T-cell (primary cell): ENCODE results near the gene PTP4A1. TPM values are rescaled to one million over a fixed set of nuclear protein-coding genes. Genes with fewer than 3 reads are reported as not detected.

Source experiments
- ATAC-seq, 4 experiments: fragments of 200-7000 bp in 3 of 4; fragments of 150-1000 bp in 1 of 4; cut with Tn5 transposase; replicated peaks in 1 of 4; 1 replicate in 3 of 4; 2 replicates in 1 of 4; pipeline ENCODE4 v1.10.0; 2021; ENCODE audit warnings: moderate library complexity in 3 of 4, mild to moderate bottlenecking in 2 of 4, moderate number of reproducible peaks in 1 of 4
- CTCF ChIA-PET, 2 donors: fragments of 300-600 bp; sonication (Branson Sonifier 250); formaldehyde crosslinking; loops; one replicate each; lab custom pipeline; 2022; ENCODE audit warnings: antibody characterized with exemption in 2 of 2; lab: Charles Lee
- POLR2A ChIA-PET, 2 donors: fragments of 300-600 bp; sonication (Branson Sonifier 250); formaldehyde crosslinking; loops; one replicate each; lab custom pipeline; 2022; ENCODE audit warnings: antibody characterized with exemption in 2 of 2; lab: Charles Lee
- DNase-seq, 35 experiments: peaks; one replicate each; pipeline versions ENCODE4 v3.0.0 to v3.0.0-alpha.2; 2013 to 2023
- H3K27ac ChIP-seq: one replicate; pipeline ENCODE4 v1.5.1; 2013; ENCODE audit warnings: low read length
- H3K27me3 ChIP-seq, 2 experiments: replicated peaks in 1 of 2; 1 replicate in 1 of 2; 2 replicates in 1 of 2; pipeline versions ENCODE4 v1.6.1 to v1.7.0; 2013; ENCODE audit warnings: low read length in 1 of 2, mixed read lengths in 1 of 2; ENCODE audit not compliant: control insufficient read depth in 2 of 2, insufficient read depth in 2 of 2; ENCODE audit errors: extremely low read depth in 1 of 2
- H3K36me3 ChIP-seq, 2 donors: 1 replicate in 1 of 2; 2 replicates in 1 of 2; pipeline versions ENCODE4 v1.6.1 to v1.7.0; 2013; ENCODE audit warnings: low read length in 1 of 2; ENCODE audit not compliant: control insufficient read depth in 2 of 2, insufficient read depth in 1 of 2; ENCODE audit errors: extremely low read depth in 1 of 2
- H3K4me1 ChIP-seq, 2 experiments: 1 replicate in 1 of 2; 2 replicates in 1 of 2; pipeline versions ENCODE4 v1.6.1 to v1.7.0; 2013; ENCODE audit warnings: low read length in 2 of 2, mixed read lengths in 1 of 2; ENCODE audit not compliant: insufficient read depth in 2 of 2, control insufficient read depth in 1 of 2; ENCODE audit errors: extremely low read depth in 1 of 2
- H3K4me3 ChIP-seq, 2 donors: 1 replicate in 1 of 2; 2 replicates in 1 of 2; pipeline versions ENCODE4 v1.5.1 to v1.7.0; 2013; ENCODE audit warnings: mild to moderate bottlenecking in 2 of 2, low read length in 1 of 2, moderate library complexity in 1 of 2; ENCODE audit not compliant: control insufficient read depth in 1 of 2; ENCODE audit errors: extremely low read depth in 1 of 2
- H3K9me3 ChIP-seq: 2 replicates; pipeline ENCODE4 v1.7.0; 2013
- H3K27ac Mint-ChIP-seq, 2 donors: one replicate each; pipeline ENCODE4 v1.8.0; 2020 to 2021; ENCODE audit warnings: mild to moderate bottlenecking in 2 of 2, mixed read lengths in 2 of 2
- H3K27me3 Mint-ChIP-seq, 2 donors: one replicate each; pipeline ENCODE4 v1.8.0; 2021 to 2022; ENCODE audit warnings: mixed read lengths in 2 of 2
- H3K36me3 Mint-ChIP-seq: one replicate; pipeline ENCODE4 v1.8.0; 2021; ENCODE audit warnings: mixed read lengths
- H3K4me1 Mint-ChIP-seq, 3 donors: one replicate each; pipeline ENCODE4 v1.8.0; 2020 to 2022; ENCODE audit warnings: mixed read lengths in 3 of 3, mild to moderate bottlenecking in 1 of 3
- H3K4me3 Mint-ChIP-seq, 3 donors: one replicate each; pipeline ENCODE4 v1.8.0; 2020 to 2022; ENCODE audit warnings: mild to moderate bottlenecking in 3 of 3, mixed read lengths in 3 of 3, moderate library complexity in 3 of 3
- H3K9me3 Mint-ChIP-seq, 3 donors: one replicate each; pipeline ENCODE4 v1.8.0; 2020 to 2022; ENCODE audit warnings: mixed read lengths in 3 of 3
- WGBS: methylation state at CpG from one replicate; pipeline ENCODE4 v1.1.5; 2013; ENCODE audit warnings: missing lambda C conversion rate; ENCODE audit not compliant: insufficient coverage; 5-methylcytosine and 5-hydroxymethylcytosine counted together
- total RNA-seq, 35 experiments: library from RNA in 6 of 35; stranded (reverse) in 6 of 35; fragments of 120-200 nt in 1 of 35; gene quantifications; one replicate each; pipeline versions ENCODE4 v1.2.1 to v1.2.4 and lab custom pipeline; 2013 to 2026

The PTP4A1 gene
- total RNA-seq, 5 donors from 2014 or later (not counting 1 experiment from before 2014, with no cell fraction given): 28.9 to 160 (median 32.0) TPM

GRCh38 chr6:63609231-63609630 is 37.0 kb downstream of the PTP4A1 start:
- no CpG with 5 or more reads among the region's 1 CpG for WGBS
- POLR2A ChIA-PET: no interaction called here

GRCh38 chr6:63610944-63611343 is 38.7 kb downstream of the PTP4A1 start:
- no peak overlapping the region for H3K4me3 Mint-ChIP-seq
- Histone ChIP-seq H3K4me3 (no peak overlapping the region), H3K27ac (no peak overlapping the region), H3K9me3 (no peaks in the 10 kb centered on the region), H3K36me3 (no peaks in the 10 kb centered on the region), H3K27me3 (no peaks in the 10 kb centered on the region), H3K4me1 (no peaks in the 10 kb centered on the region)
- no peak overlapping the region for H3K27ac Mint-ChIP-seq
- no peaks in the 10 kb centered on the region for H3K36me3 Mint-ChIP-seq
- peaks cover 7 to 17% of the 10 kb centered on the region in 2 donors for H3K27me3 Mint-ChIP-seq
- no peak for DNase-seq
- peaks cover 0 to 4% (median 0%) of the 10 kb centered on the region in 3 donors for H3K9me3 Mint-ChIP-seq
- no peak for ATAC-seq
- WGBS: no CpG with 5 or more reads among the region's 1 CpG
- H3K4me1 Mint-ChIP-seq: peaks cover 0 to 5% (median 0%) of the 10 kb centered on the region in 3 donors
- POLR2A ChIA-PET: no interaction called here
- CTCF ChIA-PET: interaction anchor here (0.9 to 1.3 kb wide), 2 partner anchors 11 kb away, joined by 3 to 4 read pairs; no protein-coding TSS in a partner anchor

More at GRCh38 chr6:63609231-63609630, 37.0 kb downstream of the PTP4A1 start:
- Mint-ChIP-seq H3K27me3 (peaks cover 4 to 10% of the 10 kb centered on the region in 2 donors), H3K36me3 (no peaks in the 10 kb centered on the region), H3K9me3 (peaks cover 0 to 4% (median 0%) of the 10 kb centered on the region in 3 donors), H3K4me3 (no peak overlapping the region), H3K27ac (no peak overlapping the region), H3K4me1 (peaks cover 0 to 5% (median 0%) of the 10 kb centered on the region in 3 donors)
- ATAC-seq (no peak), DNase-seq (no peak)
- Histone ChIP-seq H3K9me3 (no peaks in the 10 kb centered on the region), H3K36me3 (no peaks in the 10 kb centered on the region), H3K4me1 (no peaks in the 10 kb centered on the region), H3K4me3 (no peak overlapping the region), H3K27ac (no peak overlapping the region), H3K27me3 (no peaks in the 10 kb centered on the region)
- CTCF ChIA-PET: interaction anchor here (0.6 to 1.1 kb wide), 2 partner anchors 9 to 82 kb away, joined by 3 to 4 read pairs; no protein-coding TSS in a partner anchor

GRCh38 chr6:63611560-63611959 is 39.3 kb downstream of the PTP4A1 start:
- Mint-ChIP-seq H3K4me1 (peaks cover 0 to 5% (median 0%) of the 10 kb centered on the region in 3 donors), H3K27ac (no peak overlapping the region), H3K4me3 (no peak overlapping the region), H3K36me3 (no peaks in the 10 kb centered on the region), H3K27me3 (peaks cover 13 to 17% of the 10 kb centered on the region in 2 donors), H3K9me3 (peaks cover 0 to 4% (median 0%) of the 10 kb centered on the region in 3 donors)
- H3K9me3 ChIP-seq: no peaks in the 10 kb centered on the region
- DNase-seq (no peak), ATAC-seq (no peak)
- no CpG with 5 or more reads among the region's 1 CpG for WGBS
- no peak overlapping the region for H3K27ac ChIP-seq
- ChIA-PET POLR2A (no interaction called here), CTCF (interaction anchor here (0.9 to 1.3 kb wide), 2 partner anchors 11 kb away, joined by 3 to 4 read pairs; no protein-coding TSS in a partner anchor)
- H3K36me3 ChIP-seq: no peaks in the 10 kb centered on the region
- H3K4me1 ChIP-seq: no peaks in the 10 kb centered on the region
- no peak overlapping the region for H3K4me3 ChIP-seq
- no peaks in the 10 kb centered on the region for H3K27me3 ChIP-seq

GRCh38 chr6:63615590-63615989 is 43.3 kb downstream of the PTP4A1 start:
- peaks cover 16 to 42% of the 10 kb centered on the region in 2 donors for H3K27me3 Mint-ChIP-seq
- Histone ChIP-seq H3K27ac (no peak overlapping the region), H3K4me1 (no peaks in the 10 kb centered on the region), H3K27me3 (peaks cover 0 to 5% of the 10 kb centered on the region in 2 experiments), H3K36me3 (no peaks in the 10 kb centered on the region), H3K4me3 (no peak overlapping the region), H3K9me3 (no peaks in the 10 kb centered on the region)
- H3K36me3 Mint-ChIP-seq: no peaks in the 10 kb centered on the region
- H3K4me1 Mint-ChIP-seq: peaks cover 0 to 5% (median 0%) of the 10 kb centered on the region in 3 donors
- ChIA-PET POLR2A (no interaction called here), CTCF (interaction anchor here in 1 of 2 donors (0.6 kb wide), 1 partner anchor 15 kb away, joined by 7 read pairs; no protein-coding TSS in a partner anchor)
- H3K9me3 Mint-ChIP-seq: no peaks in the 10 kb centered on the region
- no peak overlapping the region for H3K4me3 Mint-ChIP-seq
- H3K27ac Mint-ChIP-seq: no peak overlapping the region
- ATAC-seq (no peak), DNase-seq (no peak)
- WGBS: 100% methylated on average over 1 of the region's 1 CpG

Other genes starting within 250 kb of the PTP4A1 start
- 100 to 1,000 TPM in 1 of 5 donors, 10 to 100 TPM in 4; 78.5 to 110 (median 93.3) TPM for gene PHF3, start 63.3 kb downstream of the PTP4A1 start, total RNA-seq